Loucy (cell line): ENCODE measurements around the gene TPO.

Experiments used
- H2AFZ ChIP-seq: fragments of 200-600 bp; sonication (generic); 2 replicates; pipeline ENCODE4 v1.6.0; 2016; ENCODE audit warnings: antibody characterized with exemption, mild to moderate bottlenecking, low read length, moderate library complexity
- H3F3A ChIP-seq: fragments of 200-600 bp; 2 replicates; pipeline ENCODE4 v1.6.0; 2016; ENCODE audit warnings: antibody characterized with exemption, low read depth, mild to moderate bottlenecking
- H3K27me3 ChIP-seq: fragments of 200-600 bp; sonication (generic); 2 replicates; pipeline ENCODE4 v1.6.1; 2014; ENCODE audit warnings: low read length, mild to moderate bottlenecking; ENCODE audit not compliant: insufficient read depth, poor library complexity, severe bottlenecking
- H3K36me3 ChIP-seq: fragments of 200-600 bp; sonication (generic); 2 replicates; pipeline ENCODE4 v1.6.1; 2016; ENCODE audit warnings: low read length; ENCODE audit not compliant: insufficient read depth
- H3K4me1 ChIP-seq: fragments of 200-600 bp; sonication (generic); 2 replicates; pipeline ENCODE4 v1.5.1; 2014; ENCODE audit warnings: low read length, mild to moderate bottlenecking; ENCODE audit not compliant: insufficient read depth, poor library complexity, severe bottlenecking
- H3K4me2 ChIP-seq: fragments of 200-600 bp; sonication (generic); 2 replicates; pipeline ENCODE4 v1.6.0; 2014; ENCODE audit warnings: antibody characterized with exemption, low read length, low read depth, mild to moderate bottlenecking; ENCODE audit not compliant: poor library complexity, severe bottlenecking
- H3K4me3 ChIP-seq: fragments of 200-600 bp; sonication (generic); 2 replicates; pipeline ENCODE4 v1.5.1; 2014; ENCODE audit warnings: low read length, mild to moderate bottlenecking, mixed read lengths; ENCODE audit not compliant: poor library complexity, severe bottlenecking
- H3K79me2 ChIP-seq: fragments of 200-600 bp; sonication (generic); 2 replicates; pipeline ENCODE4 v1.6.1; 2014; ENCODE audit warnings: low read length; ENCODE audit not compliant: insufficient read depth
- H3K9ac ChIP-seq: fragments of 200-600 bp; sonication (generic); 2 replicates; pipeline ENCODE4 v1.6.0; 2014; ENCODE audit warnings: mild to moderate bottlenecking, low read depth, low read length, moderate library complexity; ENCODE audit not compliant: poor library complexity, severe bottlenecking
- H3K9me2 ChIP-seq: fragments of 200-600 bp; sonication (generic); replicated peaks from 2 replicates; pipeline ENCODE4 v1.6.1; 2016; ENCODE audit warnings: low read depth, low read length, mixed read lengths
- H3K9me3 ChIP-seq: fragments of 200-600 bp; sonication (generic); 2 replicates; pipeline ENCODE4 v1.6.1; 2014; ENCODE audit warnings: mild to moderate bottlenecking, antibody characterized with exemption, low read length, low read depth; ENCODE audit not compliant: insufficient read depth
- H4K20me1 ChIP-seq: fragments of 200-600 bp; sonication (generic); 2 replicates; pipeline ENCODE4 v1.6.0; 2014; ENCODE audit warnings: antibody characterized with exemption, low read length, mild to moderate bottlenecking; ENCODE audit not compliant: insufficient read depth, poor library complexity, severe bottlenecking
- EZH2phosphoT487 ChIP-seq: fragments of 200-600 bp; IDR thresholded peaks from 2 replicates; pipeline ENCODE4 v1.6.1; 2018; ENCODE audit warnings: antibody characterized with exemption, mild to moderate bottlenecking, moderate library complexity, borderline replicate concordance
- TF ChIP-seq, protein P1 (sequence below): fragments of 200-600 bp; sonication (generic); conservative IDR thresholded peaks from 2 replicates; pipeline ENCODE4 v1.5.1; 2014; ENCODE audit warnings: mild to moderate bottlenecking, antibody characterized with exemption, low read length

Gene TPO

GRCh38 chr2:1450915-1451314 lies 37.7 kb downstream of the TPO start:
- H3K4me1 ChIP-seq, result peaks cover 6% of the 10 kb centered on the region
- H3K4me2 ChIP-seq, result no peak overlapping the region
- TF ChIP-seq, protein P1, sequence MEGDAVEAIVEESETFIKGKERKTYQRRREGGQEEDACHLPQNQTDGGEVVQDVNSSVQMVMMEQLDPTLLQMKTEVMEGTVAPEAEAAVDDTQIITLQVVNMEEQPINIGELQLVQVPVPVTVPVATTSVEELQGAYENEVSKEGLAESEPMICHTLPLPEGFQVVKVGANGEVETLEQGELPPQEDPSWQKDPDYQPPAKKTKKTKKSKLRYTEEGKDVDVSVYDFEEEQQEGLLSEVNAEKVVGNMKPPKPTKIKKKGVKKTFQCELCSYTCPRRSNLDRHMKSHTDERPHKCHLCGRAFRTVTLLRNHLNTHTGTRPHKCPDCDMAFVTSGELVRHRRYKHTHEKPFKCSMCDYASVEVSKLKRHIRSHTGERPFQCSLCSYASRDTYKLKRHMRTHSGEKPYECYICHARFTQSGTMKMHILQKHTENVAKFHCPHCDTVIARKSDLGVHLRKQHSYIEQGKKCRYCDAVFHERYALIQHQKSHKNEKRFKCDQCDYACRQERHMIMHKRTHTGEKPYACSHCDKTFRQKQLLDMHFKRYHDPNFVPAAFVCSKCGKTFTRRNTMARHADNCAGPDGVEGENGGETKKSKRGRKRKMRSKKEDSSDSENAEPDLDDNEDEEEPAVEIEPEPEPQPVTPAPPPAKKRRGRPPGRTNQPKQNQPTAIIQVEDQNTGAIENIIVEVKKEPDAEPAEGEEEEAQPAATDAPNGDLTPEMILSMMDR, result no peak
- no peak for TF ChIP-seq EZH2phosphoT487
- H3K4me3 ChIP-seq, result no peak overlapping the region
- no peaks in the 10 kb centered on the region for H4K20me1 ChIP-seq
- H3K79me2 ChIP-seq, result no peaks in the 10 kb centered on the region
- H3K27me3 ChIP-seq, result no peaks in the 10 kb centered on the region
- no peaks in the 10 kb centered on the region for H3K9me2 ChIP-seq
- H3K9me3 ChIP-seq, result no peaks in the 10 kb centered on the region
- no peaks in the 10 kb centered on the region for H3K36me3 ChIP-seq
- no peak overlapping the region for H2AFZ ChIP-seq
- no peaks in the 10 kb centered on the region for H3F3A ChIP-seq
- no peak overlapping the region for H3K9ac ChIP-seq

- H3K36me3 ChIP-seq, result no peaks in the 10 kb centered on the region
- no peaks in the 10 kb centered on the region for H3K9me2 ChIP-seq
- H3K4me1 ChIP-seq, result peaks cover 3% of the 10 kb centered on the region
- no peaks in the 10 kb centered on the region for H3K9me3 ChIP-seq
- no peaks in the 10 kb centered on the region for H3F3A ChIP-seq
- no peaks in the 10 kb centered on the region for H4K20me1 ChIP-seq
- TF ChIP-seq, protein P1, result no peak
- TF ChIP-seq EZH2phosphoT487, result no peak
- no peak overlapping the region for H3K9ac ChIP-seq
- H3K4me3 ChIP-seq, result no peak overlapping the region
- H2AFZ ChIP-seq, result no peak overlapping the region
- no peaks in the 10 kb centered on the region for H3K27me3 ChIP-seq
- no peak overlapping the region for H3K4me2 ChIP-seq
- H3K79me2 ChIP-seq, result no peaks in the 10 kb centered on the region
Observed at GRCh38 chr2:1451422-1451821, 38.2 kb downstream of the TPO start.

- Histone ChIP-seq H3K4me2 (no peak overlapping the region), H3K27me3 (no peaks in the 10 kb centered on the region), H4K20me1 (no peaks in the 10 kb centered on the region), H3K9ac (no peak overlapping the region), H3K79me2 (no peaks in the 10 kb centered on the region), H3K9me3 (no peaks in the 10 kb centered on the region), H3K9me2 (no peaks in the 10 kb centered on the region), H3K36me3 (no peaks in the 10 kb centered on the region), H3K4me1 (no peaks in the 10 kb centered on the region), H2AFZ (no peak overlapping the region), H3K4me3 (no peak overlapping the region), H3F3A (no peaks in the 10 kb centered on the region)
- TF ChIP-seq, protein P1, result no peak
- no peak for TF ChIP-seq EZH2phosphoT487
Observed at GRCh38 chr2:1453561-1453960, 40.3 kb downstream of the TPO start.
